MG63 (cell line): ENCODE data around the gene SRP14. TPM values are rescaled to one million over a fixed set of nuclear protein-coding genes. Genes with fewer than 3 reads are reported as not detected.

Experiments
- DNase-seq: peaks from one replicate; pipeline ENCODE4 v3.0.0-alpha.2; 2020
- H3K27me3 ChIP-seq: fragments of 250-450 bp; sonication (Bioruptor Pico); 2 replicates; pipeline ENCODE4 v1.5.1; 2020; ENCODE audit warnings: mild to moderate bottlenecking, moderate library complexity
- H3K36me3 ChIP-seq: fragments of 250-450 bp; sonication (Bioruptor Pico); 2 replicates; pipeline ENCODE4 v1.5.1; 2020; ENCODE audit warnings: mild to moderate bottlenecking, moderate library complexity
- H3K4me3 ChIP-seq: fragments of 250-450 bp; sonication (Bioruptor Pico); 2 replicates; pipeline ENCODE4 v1.5.1; 2020; ENCODE audit warnings: mild to moderate bottlenecking, moderate library complexity
- H3K9me3 ChIP-seq: fragments of 250-450 bp; sonication (Bioruptor Pico); 2 replicates; pipeline ENCODE4 v1.5.1; 2020; ENCODE audit warnings: mild to moderate bottlenecking, moderate library complexity
- total RNA-seq: library from RNA; depleted of rRNA; stranded (reverse); fragments of >200 nt; shearing (Covaris generic); gene quantifications from 2 replicates; pipeline ENCODE4 v1.2.3, GENCODE V29; 2014; ENCODE audit warnings: low replicate concordance

Gene SRP14
- total RNA-seq, 1 experiment from 2014 or later: 134 TPM

DNA sequence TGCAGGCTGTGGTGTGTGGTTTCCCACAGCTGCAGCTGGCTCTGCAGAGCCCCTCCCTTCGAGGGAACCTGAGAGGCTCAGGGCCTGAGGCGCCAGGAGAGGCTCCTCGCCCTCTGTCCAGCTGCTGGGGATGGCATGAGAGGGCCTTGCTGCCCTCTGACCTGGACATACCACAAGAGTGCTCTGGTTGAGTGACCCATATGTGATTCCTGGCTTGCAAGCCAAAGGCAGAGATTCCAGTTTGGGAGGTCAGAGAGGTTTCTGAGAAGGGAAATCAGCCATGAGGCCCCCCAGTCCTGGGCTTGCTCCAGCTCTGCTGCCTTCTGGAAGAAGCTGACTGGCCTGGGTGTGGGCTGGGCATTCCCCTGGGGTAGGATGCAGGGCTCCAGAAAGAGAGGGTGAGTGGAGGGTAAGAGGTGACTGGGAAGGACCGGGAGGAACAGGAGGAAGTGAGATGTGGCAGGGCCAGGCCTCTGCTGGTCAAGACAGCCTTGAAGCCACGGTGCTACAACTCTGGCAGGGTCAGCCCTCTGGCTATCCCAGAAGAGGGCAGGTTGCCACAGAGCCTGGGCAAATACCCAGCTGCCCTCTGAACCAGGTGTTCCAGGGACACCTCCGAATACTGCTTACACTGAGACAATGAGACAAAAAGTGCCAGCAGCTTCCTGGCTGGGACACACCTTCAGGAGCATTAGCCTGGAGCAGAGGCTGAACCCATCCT, 16.0 kb upstream of the SRP14 start:
- DNase-seq: peak; percentile 87
- H3K9me3 ChIP-seq: no peaks in the 10 kb centered on the region
- H3K27me3 ChIP-seq: no peaks in the 10 kb centered on the region
- H3K36me3 ChIP-seq: no peaks in the 10 kb centered on the region
- H3K4me3 ChIP-seq: no peak overlapping the region

- H3K27me3 ChIP-seq: no peaks in the 10 kb centered on the region
- DNase-seq: no peak
- H3K9me3 ChIP-seq: no peaks in the 10 kb centered on the region
- no peaks in the 10 kb centered on the region for H3K36me3 ChIP-seq
- H3K4me3 ChIP-seq: no peak overlapping the region
Observed at GRCh38 chr15:40054605-40054854, 15.5 kb upstream of the SRP14 start.

DNA sequence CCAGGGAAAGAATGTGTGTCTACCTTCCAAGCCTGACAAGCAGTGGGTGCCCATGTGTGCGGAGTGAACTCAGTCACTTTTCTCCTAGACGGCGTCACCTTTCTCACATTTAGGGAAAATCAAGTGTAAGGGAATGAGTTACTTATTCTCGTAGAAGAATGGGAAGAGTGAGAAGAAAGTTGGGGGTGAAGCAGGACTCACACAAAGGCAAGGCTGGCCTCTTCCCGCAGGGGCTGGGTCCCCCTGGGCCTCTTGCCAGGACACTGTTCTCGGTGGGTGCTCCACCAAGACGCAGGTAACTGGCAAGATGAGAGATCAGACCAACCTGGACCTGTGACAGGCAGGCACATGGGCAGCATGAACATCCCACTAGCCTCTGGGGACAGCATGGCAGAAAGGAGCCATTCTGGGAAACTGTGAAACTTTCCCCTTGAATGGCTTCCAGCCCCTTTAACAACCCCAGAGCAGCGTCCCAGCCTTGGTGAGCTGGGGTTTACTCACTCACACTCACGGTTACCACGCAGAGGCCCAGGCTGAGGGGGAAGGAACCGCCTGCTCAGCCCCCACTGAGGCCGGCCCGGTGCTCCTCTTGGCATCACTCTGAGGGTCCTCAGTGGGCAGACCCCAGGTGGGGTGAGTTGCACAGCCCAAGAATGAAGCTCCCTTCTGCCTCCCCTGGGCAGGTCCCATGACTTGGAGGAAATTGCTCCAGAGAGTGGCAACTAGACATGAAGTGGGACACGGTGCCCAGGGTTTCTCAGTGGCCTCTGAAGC, 15.0 kb upstream of the SRP14 start:
- Histone ChIP-seq H3K27me3 (no peaks in the 10 kb centered on the region), H3K4me3 (no peak overlapping the region), H3K9me3 (no peaks in the 10 kb centered on the region), H3K36me3 (no peaks in the 10 kb centered on the region)
- DNase-seq: no peak

DNA sequence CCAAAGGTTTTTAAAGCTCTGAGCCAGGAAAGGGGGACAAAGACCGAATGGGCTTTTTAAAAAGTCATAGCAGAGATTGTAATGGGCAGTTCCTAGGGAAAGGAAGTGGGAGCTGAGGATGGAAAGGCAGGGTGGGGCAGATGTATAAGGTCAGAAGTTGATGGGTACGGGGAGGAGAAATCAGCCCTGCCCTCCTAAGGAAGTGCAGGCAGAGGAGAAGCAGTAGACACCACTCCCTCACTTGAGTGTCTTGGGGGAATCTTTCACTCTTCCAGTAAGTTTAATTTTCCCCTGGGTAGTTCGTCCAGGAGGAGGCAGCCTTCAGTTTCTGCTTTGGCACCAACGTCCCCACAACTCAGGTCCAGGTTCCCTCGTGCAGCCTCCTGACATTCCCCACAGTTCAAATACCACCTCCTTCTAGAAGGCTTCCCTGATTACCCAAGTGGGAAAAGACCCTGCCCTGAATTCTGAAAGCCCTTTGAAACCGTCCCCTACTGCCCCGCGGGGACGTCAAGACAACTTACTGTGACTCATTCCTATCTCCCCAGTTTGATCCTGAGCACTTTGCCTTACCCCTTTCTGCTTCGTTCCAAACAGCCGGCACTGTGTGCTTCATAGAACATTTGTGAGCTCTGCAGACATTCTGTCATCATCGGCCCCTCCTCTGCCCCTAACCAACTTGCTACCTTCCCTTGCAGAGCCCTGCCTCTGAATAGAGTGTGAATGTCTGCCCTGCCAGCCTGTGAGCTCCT, 14.3 kb upstream of the SRP14 start:
- H3K27me3 ChIP-seq: no peaks in the 10 kb centered on the region
- no peaks in the 10 kb centered on the region for H3K9me3 ChIP-seq
- H3K4me3 ChIP-seq: no peak overlapping the region
- no peak for DNase-seq
- no peaks in the 10 kb centered on the region for H3K36me3 ChIP-seq

DNA sequence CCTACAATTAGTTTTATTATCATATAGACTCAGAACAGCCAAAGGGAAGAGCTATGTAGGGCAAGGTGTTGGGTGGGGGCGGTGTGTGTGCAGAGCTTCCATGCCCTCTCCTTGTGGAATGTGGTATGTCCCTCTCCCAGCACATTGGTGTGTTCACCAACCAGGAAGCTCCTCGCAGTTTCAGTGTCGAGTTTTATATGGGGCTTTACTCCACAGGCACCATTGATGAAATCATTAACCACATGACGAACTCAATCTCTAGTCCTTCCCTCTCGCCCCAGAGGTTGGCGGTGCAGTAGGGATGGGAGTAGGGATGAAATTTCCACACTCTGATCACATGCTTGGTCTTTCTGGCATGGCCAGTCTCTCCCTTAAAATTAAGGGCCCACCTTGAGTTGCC, 13.6 kb upstream of the SRP14 start:
- no peak for DNase-seq
- Histone ChIP-seq H3K27me3 (no peaks in the 10 kb centered on the region), H3K4me3 (no peak overlapping the region), H3K36me3 (no peaks in the 10 kb centered on the region), H3K9me3 (no peaks in the 10 kb centered on the region)

- H3K9me3 ChIP-seq: no peaks in the 10 kb centered on the region
- no peaks in the 10 kb centered on the region for H3K36me3 ChIP-seq
- H3K4me3 ChIP-seq: no peak overlapping the region
- no peaks in the 10 kb centered on the region for H3K27me3 ChIP-seq
- DNase-seq: no peak
Observed at GRCh38 chr15:40051616-40052415, 12.8 kb upstream of the SRP14 start.

GRCh38 chr15:40050788-40051470, 11.9 kb upstream of the SRP14 start:
- peak; percentile 31 for DNase-seq
- Histone ChIP-seq H3K9me3 (no peaks in the 10 kb centered on the region), H3K27me3 (no peaks in the 10 kb centered on the region), H3K4me3 (no peak overlapping the region), H3K36me3 (no peaks in the 10 kb centered on the region)

DNA sequence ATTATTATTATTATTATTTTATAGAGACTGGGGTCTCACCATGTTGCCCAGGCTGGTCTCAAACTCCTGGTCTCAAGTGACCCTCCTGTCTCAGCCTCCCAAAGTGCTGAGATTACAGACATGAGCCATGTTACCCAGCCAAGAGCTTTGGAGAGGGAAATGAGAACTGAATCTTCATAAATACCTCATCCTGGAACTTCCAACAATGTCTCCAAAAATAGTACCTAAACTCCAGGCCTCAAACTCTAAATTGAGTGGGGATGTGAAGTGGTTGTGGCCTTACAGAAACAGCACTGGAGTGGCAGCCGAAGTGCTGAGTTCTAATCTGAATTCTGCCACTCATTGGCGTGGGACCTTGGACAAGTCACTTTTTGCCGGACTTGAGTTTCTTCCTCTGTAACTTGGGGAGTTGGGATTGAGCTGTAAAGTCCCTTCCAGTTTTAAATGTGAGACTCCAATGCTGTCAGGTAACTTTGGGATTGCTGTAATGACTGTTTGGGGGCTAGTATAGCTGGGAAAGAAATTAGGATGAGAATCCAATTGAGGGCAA, 10.0 kb upstream of the SRP14 start:
- no peaks in the 10 kb centered on the region for H3K36me3 ChIP-seq
- DNase-seq: no peak
- no peak overlapping the region for H3K4me3 ChIP-seq
- no peaks in the 10 kb centered on the region for H3K9me3 ChIP-seq
- no peaks in the 10 kb centered on the region for H3K27me3 ChIP-seq

DNA sequence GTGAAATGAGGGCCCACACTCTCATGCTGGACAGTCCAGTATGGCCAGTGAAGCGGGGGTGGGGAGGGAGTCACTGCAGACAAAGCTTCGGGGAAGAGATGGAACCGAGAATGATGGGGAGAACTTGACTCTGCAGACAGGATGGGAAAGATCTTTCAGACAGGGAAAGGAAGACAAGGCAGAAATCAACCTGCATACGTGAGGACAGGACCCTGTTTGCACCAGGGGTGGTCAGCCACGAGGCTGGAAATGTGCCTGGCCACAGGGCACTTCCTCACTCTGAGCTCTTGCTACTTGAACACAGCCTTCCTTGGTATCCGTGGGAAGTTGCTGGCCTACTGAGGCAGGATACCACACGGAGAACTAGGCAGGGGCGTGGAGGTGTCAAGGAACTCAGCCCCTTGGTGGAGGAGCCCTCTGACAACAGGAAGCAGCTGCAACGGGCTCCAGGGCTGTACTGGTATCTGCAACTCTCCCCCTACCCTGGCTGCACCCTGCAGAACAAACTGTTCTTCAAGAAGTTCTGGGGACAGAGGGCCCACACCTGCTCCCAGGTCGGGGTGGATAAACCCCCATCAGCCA, 9.3 kb upstream of the SRP14 start:
- H3K27me3 ChIP-seq: no peaks in the 10 kb centered on the region
- no peak for DNase-seq
- no peaks in the 10 kb centered on the region for H3K36me3 ChIP-seq
- H3K4me3 ChIP-seq: no peak overlapping the region
- H3K9me3 ChIP-seq: no peaks in the 10 kb centered on the region

DNA sequence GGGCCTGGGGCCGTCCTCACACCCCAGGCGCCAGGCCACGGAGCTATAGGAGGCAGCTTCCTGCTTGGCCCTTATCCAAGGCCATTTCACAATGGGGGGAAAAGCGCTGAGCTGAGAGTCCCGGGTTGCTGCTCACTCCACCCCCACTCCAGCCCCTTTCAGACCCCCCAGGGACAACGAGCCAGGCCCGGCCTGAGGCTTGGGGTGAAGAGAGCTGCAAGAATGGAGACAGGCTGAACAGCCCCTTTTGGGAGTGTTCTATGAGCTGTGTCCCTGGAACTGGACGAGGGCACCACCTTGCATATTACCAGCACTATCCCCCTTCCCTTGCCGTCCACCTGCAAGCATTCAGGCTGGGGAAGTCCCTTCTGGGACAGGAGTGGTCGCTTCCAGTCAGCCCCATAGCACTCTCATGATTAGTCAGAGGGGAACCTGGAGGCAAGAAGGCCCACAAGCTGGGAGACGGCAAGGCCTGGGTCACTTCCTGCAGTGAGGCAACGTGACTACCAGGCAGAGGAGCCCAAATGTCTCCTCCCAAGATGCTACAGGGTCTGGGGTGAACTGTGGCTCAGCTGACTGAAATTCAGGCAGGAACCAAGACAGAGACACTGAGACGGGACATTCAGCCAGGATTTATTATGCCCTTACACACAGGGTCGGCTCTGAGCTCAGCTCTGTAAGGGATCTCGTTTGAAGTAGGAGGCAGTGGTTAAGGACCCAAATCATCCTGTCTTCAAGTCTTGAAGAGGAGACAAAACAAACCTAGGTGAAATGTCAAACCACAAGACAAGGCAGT, 8.6 kb upstream of the SRP14 start:
- H3K27me3 ChIP-seq: no peaks in the 10 kb centered on the region
- H3K9me3 ChIP-seq: no peaks in the 10 kb centered on the region
- H3K4me3 ChIP-seq: no peak overlapping the region
- H3K36me3 ChIP-seq: no peaks in the 10 kb centered on the region
- peak; percentile 59 for DNase-seq

DNA sequence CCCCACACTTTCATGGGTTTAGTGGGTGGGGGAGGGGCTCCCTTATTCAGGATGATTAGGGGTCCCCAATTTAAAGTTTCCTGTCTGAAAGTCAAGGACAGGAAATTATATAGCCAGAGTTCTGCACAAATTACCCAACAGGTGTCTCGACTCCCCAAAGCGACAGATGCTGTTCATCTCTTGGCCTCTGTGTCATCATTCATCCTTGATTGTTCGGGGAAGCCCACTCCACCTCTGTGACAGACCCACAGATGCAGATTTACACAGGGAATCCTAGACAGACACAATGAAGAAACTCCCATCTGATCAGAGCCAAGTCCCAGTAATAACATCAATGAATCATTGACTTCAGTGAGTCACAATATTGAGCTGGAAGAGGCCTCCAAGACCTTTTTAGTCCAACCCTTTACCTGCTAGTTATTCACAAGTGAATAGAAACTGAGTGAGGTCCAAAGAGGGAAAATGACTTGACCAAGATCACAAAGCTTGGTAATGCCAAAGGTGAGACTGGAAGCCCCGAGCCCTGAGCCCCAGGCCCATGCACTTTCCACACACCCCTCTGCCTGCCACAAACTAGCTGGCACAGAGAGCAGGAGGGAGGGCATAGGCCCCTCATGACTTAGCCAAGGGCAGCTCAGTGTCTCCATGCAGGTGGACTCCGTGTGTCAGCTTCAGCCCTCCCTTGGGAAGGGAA, 7.9 kb upstream of the SRP14 start:
- Histone ChIP-seq H3K9me3 (no peaks in the 10 kb centered on the region), H3K36me3 (no peaks in the 10 kb centered on the region), H3K27me3 (no peaks in the 10 kb centered on the region), H3K4me3 (no peak overlapping the region)
- no peak for DNase-seq

DNA sequence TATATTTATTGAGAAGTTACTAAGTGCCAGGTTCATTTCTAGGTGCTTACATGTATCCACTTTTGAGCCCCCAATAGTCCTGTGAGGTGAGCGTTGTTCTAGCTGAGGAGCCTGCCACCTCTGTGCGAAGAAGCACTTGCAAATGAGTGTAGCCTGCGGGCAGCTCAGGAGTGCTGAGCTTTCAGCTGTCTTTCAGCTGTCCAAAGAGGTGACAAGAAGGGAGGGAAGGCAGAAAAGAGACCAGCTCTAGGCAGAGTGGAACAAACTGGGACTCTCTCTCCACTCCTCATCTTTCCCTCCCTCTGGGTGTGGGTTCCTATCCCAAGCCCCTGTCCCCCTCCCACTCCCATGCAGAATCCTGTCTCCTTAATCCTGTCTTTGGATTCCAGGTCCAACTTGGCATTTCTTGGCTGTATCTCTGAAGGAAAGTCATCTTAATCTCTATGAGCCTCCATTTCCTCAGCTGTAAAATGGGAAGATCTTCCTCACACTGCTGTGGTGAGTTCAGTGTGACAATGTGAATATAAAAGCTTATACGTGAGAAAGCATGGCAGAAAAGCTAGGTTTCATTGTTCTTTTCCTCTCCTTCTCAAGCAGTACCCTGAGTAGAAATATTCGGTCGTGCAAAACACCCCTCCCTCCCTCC, 6.7 kb upstream of the SRP14 start:
- H3K36me3 ChIP-seq: no peaks in the 10 kb centered on the region
- no peaks in the 10 kb centered on the region for H3K27me3 ChIP-seq
- no peak overlapping the region for H3K4me3 ChIP-seq
- DNase-seq: no peak
- H3K9me3 ChIP-seq: no peaks in the 10 kb centered on the region

DNA sequence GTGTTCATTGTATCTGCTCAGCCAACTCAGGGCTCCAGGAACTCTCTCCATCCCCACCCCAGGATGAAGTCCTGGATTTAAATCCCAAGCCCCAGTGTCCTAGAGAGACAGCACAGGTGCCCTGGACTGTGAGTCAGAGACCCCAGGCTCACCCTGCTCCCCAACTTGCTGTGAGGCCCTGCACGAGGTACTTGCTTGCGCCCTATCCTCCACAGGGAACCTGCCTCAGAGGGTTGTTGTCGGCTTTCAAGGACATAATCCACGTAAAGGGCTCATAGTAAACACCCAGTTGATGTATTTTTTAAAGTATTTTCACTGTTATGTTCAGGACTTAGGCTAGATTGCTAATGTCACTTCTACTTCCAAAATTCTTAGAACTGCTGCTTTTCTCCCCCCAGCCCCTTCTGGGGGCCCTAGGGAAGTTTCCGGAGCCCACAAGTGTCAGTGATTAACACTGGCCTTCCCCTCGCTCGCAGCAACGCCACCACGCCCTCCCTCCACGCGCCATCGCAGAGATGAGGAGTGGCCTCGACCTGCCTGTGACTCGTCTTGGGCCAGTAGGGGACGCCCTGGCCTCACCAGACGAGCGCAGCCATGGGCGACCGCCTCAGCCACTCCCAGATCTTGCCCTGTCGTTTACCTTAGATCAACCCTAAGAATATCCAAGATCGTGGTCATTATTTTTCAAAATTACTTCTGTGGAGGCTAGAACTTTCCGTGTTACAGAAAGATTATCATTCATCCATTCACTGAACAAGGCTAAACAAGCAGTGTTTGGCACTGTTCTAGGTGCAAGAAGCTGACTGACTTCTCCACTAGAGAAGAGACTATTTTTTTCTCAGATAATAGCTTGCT, 6.0 kb upstream of the SRP14 start:
- Histone ChIP-seq H3K36me3 (no peaks in the 10 kb centered on the region), H3K4me3 (0 out of 2 replicates have a peak overlapping the region, but pooled peaks have one; percentile 14), H3K27me3 (no peaks in the 10 kb centered on the region), H3K9me3 (no peaks in the 10 kb centered on the region)
- DNase-seq: peak; percentile 82
